Endodermal cell (in vitro differentiated cells): Measurements from ENCODE around the gene SCARF2. TPM values are rescaled to one million over a fixed set of nuclear protein-coding genes. Genes with fewer than 3 reads are reported as not detected.

ENCODE experiments used
- DNase-seq: peaks from one replicate; pipeline ENCODE4 v3.0.0-alpha.2; 2017
- H3K27ac ChIP-seq: 2 replicates; pipeline ENCODE4 v1.5.1; 2013; ENCODE audit warnings: mild to moderate bottlenecking, low read depth, low read length, moderate library complexity
- H3K27me3 ChIP-seq: 2 replicates; pipeline ENCODE4 v1.6.1; 2013; ENCODE audit warnings: mild to moderate bottlenecking, low read length, moderate library complexity; ENCODE audit not compliant: insufficient read depth, control insufficient read depth, poor library complexity, severe bottlenecking
- H3K36me3 ChIP-seq: 2 replicates; pipeline ENCODE4 v1.7.0; 2013; ENCODE audit warnings: mild to moderate bottlenecking, low read length, moderate library complexity; ENCODE audit not compliant: control insufficient read depth, insufficient read depth
- H3K4me1 ChIP-seq: one replicate; pipeline ENCODE4 v1.7.0; 2013; ENCODE audit warnings: low read length; ENCODE audit not compliant: control insufficient read depth, insufficient read depth
- H3K4me3 ChIP-seq: 2 replicates; pipeline ENCODE4 v1.5.1; 2013; ENCODE audit warnings: mild to moderate bottlenecking, low read length, moderate library complexity
- H3K9ac ChIP-seq: 2 replicates; pipeline ENCODE4 v1.6.1; 2013; ENCODE audit warnings: mild to moderate bottlenecking, low read length, moderate library complexity; ENCODE audit not compliant: poor library complexity, severe bottlenecking; ENCODE audit errors: extremely low read depth
- H3K9me3 ChIP-seq: 2 replicates; pipeline ENCODE4 v1.6.1; 2013; ENCODE audit warnings: mild to moderate bottlenecking, low read length, moderate library complexity; ENCODE audit not compliant: control insufficient read depth
- H3K27ac Mint-ChIP-seq: 2 replicates; pipeline ENCODE4 v1.8.0; 2020; ENCODE audit warnings: mixed read lengths
- H3K27me3 Mint-ChIP-seq: 2 replicates; pipeline ENCODE4 v1.8.0; 2021; ENCODE audit warnings: mild to moderate bottlenecking, mixed read lengths; ENCODE audit not compliant: insufficient read depth
- H3K36me3 Mint-ChIP-seq: 2 replicates; pipeline ENCODE4 v1.8.0; 2020; ENCODE audit warnings: low read depth, mixed read lengths
- H3K4me1 Mint-ChIP-seq: 2 replicates; pipeline ENCODE4 v1.8.0; 2020; ENCODE audit warnings: mixed read lengths
- H3K4me3 Mint-ChIP-seq: 2 replicates; pipeline ENCODE4 v1.8.0; 2020; ENCODE audit warnings: mild to moderate bottlenecking, moderate library complexity, mixed read lengths
- H3K9me3 Mint-ChIP-seq: 2 replicates; pipeline ENCODE4 v1.8.0; 2020; ENCODE audit warnings: mild to moderate bottlenecking, mixed read lengths
- CTCF ChIP-seq: fragments of 200-600 bp; sonication (generic); conservative IDR thresholded peaks from 2 replicates; pipeline ENCODE4 v1.5.0; 2021; ENCODE audit warnings: antibody characterized with exemption, mild to moderate bottlenecking
- WGBS, 2 experiments: methylation state at CpG; one replicate each; pipeline versions ENCODE4 v1.1.5 to v1.1.7; 2013; ENCODE audit warnings: missing lambda C conversion rate in 2 of 2, mixed read lengths in 1 of 2; ENCODE audit not compliant: insufficient coverage in 1 of 2, insufficient read length in 1 of 2; 5-methylcytosine and 5-hydroxymethylcytosine counted together
- total RNA-seq, 2 donors: library from RNA; stranded (reverse); fragmentation: NEBNext Ultra II Directional in 1 of 2; extraction: Animal tissue kit (Norgen Biotek cat#: 25700) in 1 of 2; gene quantifications; 2 replicates in 1 of 2; 3 replicates in 1 of 2; pipeline ENCODE4 v1.2.1, GENCODE V29; 2021

The SCARF2 gene
- total RNA-seq, 2 donors from 2014 or later, result 19.8 to 20.3 TPM

GRCh38 chr22:20457506-20458240 is 20.0 kb upstream of the SCARF2 start:
- Mint-ChIP-seq H3K36me3 (peaks cover 15% of the 10 kb centered on the region), H3K4me3 (no peak overlapping the region), H3K9me3 (no peaks in the 10 kb centered on the region), H3K27ac (no peak overlapping the region), H3K27me3 (peaks cover 2% of the 10 kb centered on the region), H3K4me1 (peaks cover 8% of the 10 kb centered on the region)
- H3K36me3 ChIP-seq, result peaks cover 11% of the 10 kb centered on the region
- DNase-seq, result no peak
- H3K9ac ChIP-seq, result no peak overlapping the region
- WGBS, 2 experiments, result 91 to 98% methylated on average over 13 to 15 of the region's 15 CpGs
- H3K27ac ChIP-seq, result no peak overlapping the region
- no peaks in the 10 kb centered on the region for H3K27me3 ChIP-seq
- no peak overlapping the region for H3K4me3 ChIP-seq
- no peaks in the 10 kb centered on the region for H3K9me3 ChIP-seq
- no peaks in the 10 kb centered on the region for H3K4me1 ChIP-seq
- no peak for TF ChIP-seq CTCF

GRCh38 chr22:20456722-20457076 is 19.1 kb upstream of the SCARF2 start:
- no peak for DNase-seq
- H3K36me3 Mint-ChIP-seq, result peaks cover 15% of the 10 kb centered on the region
- Histone ChIP-seq H3K36me3 (peaks cover 8% of the 10 kb centered on the region), H3K9ac (peak overlapping the region; percentile 52), H3K4me3 (no peak overlapping the region), H3K4me1 (no peaks in the 10 kb centered on the region), H3K27ac (peak overlapping the region; percentile 65), H3K9me3 (no peaks in the 10 kb centered on the region), H3K27me3 (no peaks in the 10 kb centered on the region)
- no peak overlapping the region for H3K4me3 Mint-ChIP-seq
- WGBS, 2 experiments, result 91 to 94% methylated on average over 3 of the region's 3 CpGs
- peaks cover 2% of the 10 kb centered on the region for H3K27me3 Mint-ChIP-seq
- H3K4me1 Mint-ChIP-seq, result peaks cover 8% of the 10 kb centered on the region
- no peaks in the 10 kb centered on the region for H3K9me3 Mint-ChIP-seq
- peak overlapping the region; percentile 87 for H3K27ac Mint-ChIP-seq
- no peak for TF ChIP-seq CTCF

- no peak overlapping the region for H3K4me3 ChIP-seq
- Mint-ChIP-seq H3K27me3 (peaks cover 2% of the 10 kb centered on the region), H3K4me1 (peaks cover 8% of the 10 kb centered on the region), H3K4me3 (no peak overlapping the region), H3K27ac (peak overlapping the region; percentile 87), H3K9me3 (no peaks in the 10 kb centered on the region), H3K36me3 (peaks cover 15% of the 10 kb centered on the region)
- H3K4me1 ChIP-seq, result no peaks in the 10 kb centered on the region
- H3K27me3 ChIP-seq, result no peaks in the 10 kb centered on the region
- peaks cover 8% of the 10 kb centered on the region for H3K36me3 ChIP-seq
- DNase-seq, result peak; percentile 92
- peak; percentile 93 for TF ChIP-seq CTCF
- 14 to 16% methylated on average over 4 to 6 of the region's 6 CpGs for WGBS, 2 experiments
- H3K9ac ChIP-seq, result peak overlapping the region; percentile 52
- no peaks in the 10 kb centered on the region for H3K9me3 ChIP-seq
- H3K27ac ChIP-seq, result peak overlapping the region; percentile 65
Measured at GRCh38 chr22:20456064-20456721, 18.6 kb upstream of the SCARF2 start.
